GM18519 (cell line): ENCODE results near the gene ADGRA1.

Source experiments
- ATAC-seq: cut with Tn5 transposase; IDR thresholded peaks from one replicate; pipeline ENCODE4 v1.9.1; 2021; ENCODE audit warnings: mild to moderate bottlenecking, moderate library complexity; ENCODE audit not compliant: unreplicated experiment, low FRiP score

The ADGRA1 gene

GRCh38 chr10:133094286-133094685 lies 6.6 kb downstream of the ADGRA1 start:
- ATAC-seq = no peak

GRCh38 chr10:133094866-133095265 lies 7.1 kb downstream of the ADGRA1 start:
- ATAC-seq = no peak

- no peak for ATAC-seq
Measured at GRCh38 chr10:133095586-133095985, 7.9 kb downstream of the ADGRA1 start.

GRCh38 chr10:133096616-133097269 lies 9.0 kb downstream of the ADGRA1 start:
- ATAC-seq = no peak

- no peak for ATAC-seq
Measured at GRCh38 chr10:133097418-133097817, 9.7 kb downstream of the ADGRA1 start.

- ATAC-seq = no peak
Measured at GRCh38 chr10:133097961-133098360, 10.2 kb downstream of the ADGRA1 start.

GRCh38 chr10:133098426-133099124 lies 10.9 kb downstream of the ADGRA1 start:
- no peak for ATAC-seq

GRCh38 chr10:133099571-133099970 lies 11.8 kb downstream of the ADGRA1 start:
- ATAC-seq = no peak

- ATAC-seq = no peak
Measured at GRCh38 chr10:133100186-133100585, 12.5 kb downstream of the ADGRA1 start.

- no peak for ATAC-seq
Measured at GRCh38 chr10:133100706-133101415, 13.1 kb downstream of the ADGRA1 start.

- ATAC-seq = no peak
Measured at GRCh38 chr10:133101416-133101810, 13.7 kb downstream of the ADGRA1 start.

GRCh38 chr10:133102415-133103095 lies 14.8 kb downstream of the ADGRA1 start:
- no peak for ATAC-seq

GRCh38 chr10:133103311-133103910 lies 15.7 kb downstream of the ADGRA1 start:
- no peak for ATAC-seq

- ATAC-seq = no peak
Measured at GRCh38 chr10:133104068-133104962, 16.6 kb downstream of the ADGRA1 start.

- ATAC-seq = no peak
Measured at GRCh38 chr10:133104963-133105640, 17.4 kb downstream of the ADGRA1 start.

- ATAC-seq = no peak
Measured at GRCh38 chr10:133105686-133106390, 18.1 kb downstream of the ADGRA1 start.

- ATAC-seq = no peak
Measured at GRCh38 chr10:133106516-133106915, 18.8 kb downstream of the ADGRA1 start.

GRCh38 chr10:133107442-133107841 lies 19.7 kb downstream of the ADGRA1 start:
- no peak for ATAC-seq
